SIG-M5 treated with dmso at 0.1 percent for 504 hours (cell line): Measurements from ENCODE around the gene ALDH1A1.

Source experiments
- DNase-seq: peaks from one replicate; lab custom pipeline; 2025; ENCODE audit not compliant: unreplicated experiment; lab: John Stamatoyannopoulos, UW

ALDH1A1 gene

DNA sequence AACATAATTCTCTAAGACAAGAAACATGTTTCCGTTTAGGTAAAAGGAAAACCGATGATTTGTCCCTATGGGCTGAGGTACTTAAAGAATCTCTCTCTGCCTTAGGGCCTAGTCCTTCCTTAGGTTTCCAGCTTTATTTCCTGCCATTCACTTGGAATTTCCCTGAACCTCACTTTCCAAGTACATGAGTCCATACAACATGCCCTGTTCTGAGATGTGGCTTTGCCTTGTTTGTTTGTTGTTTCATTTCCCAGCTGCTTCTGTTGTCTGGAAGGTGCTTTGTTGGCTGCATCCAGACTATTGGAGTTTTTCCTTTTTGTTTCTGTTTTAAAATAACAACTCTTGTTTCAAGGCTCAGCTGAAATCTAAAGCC is 95.2 kb downstream of the ALDH1A1 start:
- DNase-seq, result no peak

DNA sequence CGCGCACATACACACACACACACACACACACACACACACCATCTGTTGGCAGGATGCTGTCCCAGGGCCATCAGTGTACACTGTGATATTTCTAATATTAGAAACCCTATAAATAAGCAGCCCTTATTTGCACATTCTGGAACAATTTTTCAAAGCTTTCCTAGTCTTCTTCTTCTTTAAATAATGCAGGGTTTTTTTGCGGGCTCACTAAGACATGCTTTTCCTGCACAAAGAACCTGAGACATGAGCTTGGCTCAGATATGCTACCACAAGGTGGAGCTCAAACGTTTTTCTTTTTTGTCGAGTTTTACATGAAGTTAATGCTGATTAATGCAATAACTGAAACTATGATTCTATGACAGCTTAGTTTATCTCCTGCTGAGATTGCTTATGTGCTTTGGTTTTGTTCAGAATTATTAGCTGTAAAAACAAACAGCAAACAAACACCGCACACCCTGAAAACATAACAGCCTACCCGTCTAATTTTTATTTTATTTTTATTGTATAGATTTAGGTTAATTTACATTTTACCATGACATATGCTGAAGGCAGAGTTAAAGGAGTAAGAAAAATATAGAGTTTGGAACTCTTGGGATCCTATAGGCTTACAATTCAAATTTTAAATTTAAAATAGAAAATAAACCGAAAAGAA is 95.8 kb downstream of the ALDH1A1 start:
- peak; percentile 51 for DNase-seq

GRCh38 chr9:72855890-72856523 is 96.8 kb downstream of the ALDH1A1 start:
- DNase-seq, result no peak

DNA sequence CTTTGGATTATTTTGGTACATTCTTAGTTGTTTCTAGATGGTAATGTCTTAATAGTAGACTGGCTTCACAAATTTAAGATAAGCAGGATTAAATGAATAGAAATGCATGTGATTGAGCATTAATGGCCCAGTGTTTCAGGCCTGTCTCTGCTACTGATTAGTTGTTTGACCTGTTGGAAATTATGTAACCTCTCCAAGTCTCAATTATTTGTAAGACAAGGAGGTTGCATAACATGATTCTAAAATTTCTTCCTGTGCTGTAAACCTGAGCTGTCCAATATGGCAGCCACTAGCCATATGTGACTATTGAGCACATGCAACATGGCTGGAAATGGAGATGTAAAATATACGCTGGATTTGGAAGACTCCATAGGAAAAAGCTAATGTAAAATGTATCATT is 97.5 kb downstream of the ALDH1A1 start:
- DNase-seq, result no peak
